Skeletal muscle cell (primary cell): ENCODE measurements around the gene ARHGEF17.
"Not testable (repeated sequence)": the region's sequence is repeated elsewhere in the genome, so short reads cannot be mapped to it uniquely, and the experiment has no call there.

Experiments used
- DNase-seq: peaks from one replicate; pipeline ENCODE4 v3.0.0-alpha.2; 2010; ENCODE audit warnings: low read depth
- H3K4me3 ChIP-seq: 2 replicates; pipeline ENCODE4 v1.5.1; 2011; ENCODE audit warnings: low read depth, mild to moderate bottlenecking, control low read depth, low read length, moderate library complexity

The ARHGEF17 gene

DNA sequence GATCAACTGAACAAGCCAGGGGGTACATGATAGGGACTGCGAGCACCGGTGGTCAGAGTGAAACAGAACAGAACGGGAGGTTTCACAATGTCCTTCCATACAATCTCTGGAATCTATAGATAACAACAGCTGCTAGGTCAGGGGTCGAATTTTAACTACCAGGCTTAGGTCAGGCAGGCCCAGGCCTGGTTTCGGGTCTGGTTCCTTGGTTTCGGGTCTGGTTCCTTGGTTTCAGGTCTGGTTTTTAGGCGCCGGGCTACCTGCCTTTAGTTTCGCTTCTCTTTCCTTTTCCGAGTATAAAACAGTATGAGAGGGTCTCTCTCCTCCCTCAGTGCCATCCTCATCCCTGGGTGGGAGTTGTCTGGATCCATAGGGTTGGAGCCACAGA, 36.6 kb upstream of the ARHGEF17 start:
- DNase-seq: not testable (repeated sequence)

DNA sequence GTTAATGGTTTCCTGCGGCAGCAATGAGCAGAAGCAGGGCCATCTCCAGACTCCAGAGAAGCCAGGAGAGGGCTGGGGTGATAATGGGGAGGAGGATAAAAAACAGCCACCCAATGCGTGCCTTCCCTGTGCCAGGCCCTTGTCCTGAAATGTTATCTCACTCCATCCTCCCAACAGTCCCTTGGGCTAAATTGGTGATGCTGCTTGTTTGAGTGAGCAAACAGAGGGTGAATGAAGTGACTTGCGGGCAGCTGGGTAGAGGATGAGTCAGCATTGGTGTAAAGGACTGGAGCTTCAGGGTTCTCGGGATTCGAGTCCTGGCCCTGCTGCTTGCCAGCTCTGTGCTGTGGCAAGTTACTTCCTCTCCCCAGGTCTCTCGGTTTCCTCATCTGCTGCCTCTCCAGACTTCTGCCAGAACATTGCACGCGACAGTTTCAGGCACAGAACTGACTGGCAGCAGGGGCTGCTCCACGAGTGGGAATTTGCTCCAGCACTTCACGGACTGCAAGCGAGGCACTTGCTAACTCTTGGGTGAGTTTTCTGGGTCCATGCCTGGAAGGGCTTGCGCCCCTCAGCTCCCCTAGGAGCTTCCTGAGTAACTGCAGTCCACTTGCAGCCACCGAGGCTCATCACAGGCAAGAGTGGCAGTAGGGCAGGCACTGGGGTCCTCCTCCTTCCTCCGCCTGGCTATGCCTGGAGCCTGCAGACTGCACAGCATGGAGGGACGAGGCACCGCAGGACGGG, 36.0 kb upstream of the ARHGEF17 start, which contains the start of gene P2RY6:
TSS of gene P2RY6 (plus strand) at position 403 of the 744 bp plus-strand sequence. CDS start 24,181 bp downstream, outside the sequence.
- no peak for DNase-seq
- no peak within 1 kb of the TSS for H3K4me3 ChIP-seq

More for the DNA sequence above, 36.6 kb upstream of the ARHGEF17 start:
- H3K4me3 ChIP-seq: not testable (repeated sequence)

DNA sequence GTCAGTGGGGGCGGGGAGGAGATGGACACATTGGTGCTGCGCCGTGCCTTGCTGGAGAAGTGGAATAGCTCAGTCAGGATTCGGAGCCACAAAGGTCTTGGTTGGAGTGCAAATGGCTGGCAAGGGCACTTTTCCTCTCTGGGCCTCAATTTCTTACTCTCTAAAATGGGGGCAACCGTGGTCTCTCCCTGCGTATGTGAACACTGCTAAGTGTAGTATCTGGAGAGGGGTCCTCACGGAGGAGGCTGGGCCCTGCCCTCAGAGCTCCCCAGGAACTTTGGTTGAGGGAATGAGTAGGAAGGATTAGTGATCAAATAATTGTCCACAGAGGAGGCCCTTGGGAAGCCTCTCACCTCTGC, 35.4 kb upstream of the ARHGEF17 start:
- no peak overlapping the region for H3K4me3 ChIP-seq
- no peak for DNase-seq

DNA sequence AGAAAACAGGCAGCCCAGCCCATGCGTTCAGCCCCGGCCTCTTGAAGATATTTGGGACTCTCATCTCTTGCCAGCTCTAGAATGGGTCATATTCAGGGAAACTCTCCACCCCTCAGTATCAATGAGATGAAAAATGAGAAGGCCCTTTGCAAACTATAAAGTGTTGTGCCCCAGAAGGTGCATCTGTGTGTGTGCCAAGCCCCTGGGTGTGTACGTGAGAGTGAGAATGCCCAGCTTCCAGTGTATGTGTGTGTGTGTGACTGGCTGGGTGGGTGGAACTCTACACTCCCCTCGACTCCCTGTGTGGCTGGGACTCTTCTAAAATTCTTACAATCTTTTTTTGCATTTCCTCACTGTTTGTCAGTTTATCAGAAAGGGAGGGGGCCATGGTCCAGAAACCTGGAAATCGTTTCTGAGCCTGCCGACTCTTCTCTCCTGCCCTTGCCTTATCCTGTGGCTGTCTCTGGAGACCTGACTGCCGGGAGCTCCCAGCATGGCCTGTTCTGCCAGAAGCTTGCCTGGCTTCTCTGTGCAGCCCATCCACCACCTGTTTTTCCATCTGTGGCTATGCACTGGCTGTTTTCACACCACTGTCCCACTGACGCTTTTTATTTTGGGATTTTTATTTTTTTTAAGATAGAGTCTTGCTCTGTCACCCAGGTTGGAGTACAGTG, 34.7 kb upstream of the ARHGEF17 start:
- DNase-seq: no peak
- no peak overlapping the region for H3K4me3 ChIP-seq

DNA sequence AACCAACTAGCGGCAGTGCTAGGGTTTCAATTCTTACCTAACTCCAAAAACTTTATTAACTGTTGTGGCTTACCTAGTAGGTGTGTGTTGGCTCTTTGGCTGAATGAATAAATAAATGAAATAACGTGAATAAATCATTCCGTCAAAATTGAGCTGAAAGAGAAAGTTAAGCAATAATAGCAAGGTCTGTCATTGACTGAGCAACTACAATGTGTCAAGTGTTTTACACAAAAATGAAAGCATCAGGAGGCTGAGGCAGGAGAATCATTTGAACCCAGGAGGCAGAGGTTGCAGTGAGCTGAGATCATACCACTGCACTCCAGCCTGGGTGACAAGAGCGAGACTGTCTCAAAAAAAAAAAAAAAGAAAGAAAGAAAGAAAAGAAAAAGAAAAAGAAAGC, 33.9 kb upstream of the ARHGEF17 start:
- DNase-seq, H3K4me3 ChIP-seq: not testable (repeated sequence)

DNA sequence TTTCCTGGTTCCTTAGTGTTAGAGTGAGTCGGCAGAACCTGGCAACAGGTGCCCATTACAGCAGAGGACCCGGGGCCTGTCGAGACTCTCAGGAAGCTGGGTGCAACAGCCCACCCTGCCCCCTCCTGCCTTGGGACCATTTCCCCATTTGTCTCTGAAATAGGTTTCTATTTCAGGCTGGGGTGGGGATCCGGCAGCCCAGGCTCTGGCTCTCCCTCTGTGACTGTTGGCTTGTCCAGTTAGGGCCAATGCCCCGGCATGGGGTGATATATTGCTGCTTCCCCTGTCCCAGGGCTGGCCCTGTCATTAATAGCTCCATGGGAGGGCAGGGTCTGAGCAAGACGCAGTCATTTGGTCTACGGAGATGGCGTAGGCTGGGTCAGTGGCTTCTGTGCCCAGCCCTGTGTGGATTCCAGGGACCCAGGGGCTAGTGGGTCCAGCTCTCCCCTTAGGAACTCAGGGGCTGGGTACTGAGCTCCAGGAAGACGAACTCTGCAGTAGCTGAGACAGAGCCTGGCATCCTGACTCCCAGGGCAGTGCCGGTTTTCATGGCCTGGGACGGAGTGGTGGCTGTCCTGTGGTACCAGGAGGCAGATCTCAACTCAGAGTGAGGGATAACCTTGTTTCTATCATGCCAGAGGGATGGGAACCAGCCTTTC, 33.2 kb upstream of the ARHGEF17 start:
- H3K4me3 ChIP-seq: no peak overlapping the region

DNA sequence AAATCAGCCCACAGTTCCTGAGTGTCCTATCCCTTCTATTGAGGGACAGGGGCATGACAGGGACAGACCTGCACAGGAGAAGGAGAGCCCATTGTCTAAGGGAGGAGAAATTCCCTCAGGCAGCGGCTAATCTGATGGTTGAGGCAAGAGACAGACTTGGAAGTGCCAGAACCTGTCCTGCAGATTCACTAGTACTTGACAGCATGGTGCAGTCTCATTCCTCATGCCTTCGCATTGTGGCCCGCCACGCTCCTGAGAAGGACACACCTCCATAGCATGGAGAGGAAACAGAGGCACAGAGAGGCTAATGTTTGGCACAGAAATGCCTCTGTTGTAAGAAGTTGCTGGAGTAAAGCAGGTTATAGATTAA, 32.7 kb upstream of the ARHGEF17 start:
- no peak for DNase-seq

More for the DNA sequence above, 33.2 kb upstream of the ARHGEF17 start:
- DNase-seq: no peak

DNA sequence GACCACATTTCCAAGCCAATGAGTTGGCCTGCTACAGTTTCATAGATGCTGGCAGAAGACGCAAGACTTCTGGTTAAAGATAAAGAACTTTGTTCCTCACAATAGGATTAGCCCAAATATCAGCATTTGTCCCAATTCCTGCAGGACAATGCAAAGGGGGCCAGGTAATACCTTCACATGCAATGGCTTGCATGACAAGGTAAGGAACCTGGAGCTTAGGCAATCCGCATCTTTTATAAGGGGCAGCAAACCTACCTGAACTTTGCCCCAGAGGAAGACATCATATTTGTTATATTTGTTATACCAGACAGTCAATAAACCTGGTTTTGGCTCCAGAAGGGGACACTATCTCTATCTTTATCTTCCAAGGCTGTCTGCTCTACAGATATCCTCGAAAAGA, 30.6 kb upstream of the ARHGEF17 start:
- no peak overlapping the region for H3K4me3 ChIP-seq
- DNase-seq: no peak

More for the DNA sequence above, 32.7 kb upstream of the ARHGEF17 start:
- no peak overlapping the region for H3K4me3 ChIP-seq

DNA sequence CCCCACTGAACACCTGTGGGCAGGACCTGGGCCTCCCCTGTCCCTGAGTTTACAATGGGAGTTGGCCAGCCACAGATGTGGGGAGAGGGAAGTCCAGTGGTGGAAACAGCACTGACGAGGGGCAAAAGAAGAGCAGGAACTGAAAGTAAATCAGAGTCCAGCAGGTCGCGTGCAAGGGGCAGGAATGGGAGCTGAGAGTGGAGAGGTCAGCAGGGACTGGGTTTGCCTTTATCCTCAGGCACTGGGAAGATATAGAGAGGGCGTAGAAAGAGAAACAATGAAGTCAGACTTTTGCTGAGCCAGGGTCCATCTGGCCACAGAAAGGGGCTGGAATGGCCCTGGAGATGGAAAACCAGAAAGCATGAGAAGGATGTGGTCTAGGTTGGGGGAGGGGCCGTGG, 27.4 kb upstream of the ARHGEF17 start:
- DNase-seq: no peak
- H3K4me3 ChIP-seq: no peak overlapping the region

DNA sequence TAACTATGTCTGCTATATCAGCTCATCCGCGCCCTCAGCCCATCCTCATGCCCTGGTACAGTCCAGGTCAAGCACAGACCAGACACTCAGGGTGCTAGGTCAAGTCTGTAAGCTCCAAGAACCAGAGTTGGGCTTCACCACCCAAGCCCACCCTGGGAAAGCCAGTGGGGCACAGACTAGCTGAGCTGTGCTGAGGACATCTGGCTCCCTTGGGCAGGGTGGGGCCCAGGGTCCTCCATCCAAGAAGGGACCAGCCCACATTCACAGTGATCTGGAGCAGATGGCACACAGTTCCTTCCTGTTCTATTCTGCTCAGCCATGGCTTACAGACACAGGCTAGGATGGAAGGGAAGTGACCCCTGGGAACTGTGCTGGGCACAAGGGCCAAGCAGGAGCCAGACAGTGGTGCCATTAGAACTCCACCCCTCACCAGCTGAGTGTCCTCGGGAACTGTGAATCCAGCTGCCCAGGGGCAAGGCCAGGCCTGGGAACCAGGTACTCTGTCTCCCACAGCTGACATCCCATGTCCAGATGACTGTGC, 26.8 kb upstream of the ARHGEF17 start:
- H3K4me3 ChIP-seq: no peak overlapping the region
- DNase-seq: no peak

DNA sequence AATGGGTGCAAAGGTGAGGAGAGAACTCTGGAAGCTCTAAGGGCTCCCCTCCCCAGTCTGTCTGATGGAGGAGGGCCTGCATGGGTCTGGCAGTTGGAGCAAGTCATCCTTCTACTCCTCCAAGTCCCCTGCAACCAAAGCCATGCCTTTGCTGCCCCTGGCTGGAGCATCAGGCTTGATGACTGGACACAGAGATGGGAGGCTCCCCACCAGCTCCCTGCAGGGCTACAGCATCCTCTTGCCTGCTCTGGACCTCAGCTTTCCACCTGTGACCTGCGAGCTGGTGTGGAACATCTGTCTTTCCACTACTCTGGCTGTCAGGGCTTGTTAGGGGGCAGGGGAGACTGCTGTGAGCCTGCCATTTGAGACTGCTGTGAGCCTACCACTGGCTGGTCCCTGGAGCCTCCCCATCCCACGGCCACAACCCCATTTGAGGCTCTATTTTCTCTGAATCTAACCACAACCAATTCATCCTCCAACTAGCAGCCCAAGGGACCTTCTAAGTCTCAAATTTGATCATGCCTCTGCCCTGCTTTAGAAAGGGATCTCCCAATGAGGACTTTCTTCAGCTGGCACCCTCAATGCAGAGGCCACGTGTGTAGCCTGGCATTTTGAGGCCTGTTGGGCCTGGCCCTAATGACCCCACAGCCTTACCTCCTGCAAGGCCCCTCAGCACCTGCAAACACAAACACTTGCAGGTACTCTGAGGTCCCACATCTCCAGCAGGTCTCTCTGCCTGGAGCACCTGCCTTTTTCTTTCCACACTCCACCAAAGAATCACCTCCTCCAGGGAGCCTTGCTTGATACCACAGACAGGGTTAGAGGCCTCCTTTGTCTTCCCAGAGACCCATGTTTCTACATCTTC, 26.0 kb upstream of the ARHGEF17 start:
- no peak for DNase-seq
- no peak overlapping the region for H3K4me3 ChIP-seq

DNA sequence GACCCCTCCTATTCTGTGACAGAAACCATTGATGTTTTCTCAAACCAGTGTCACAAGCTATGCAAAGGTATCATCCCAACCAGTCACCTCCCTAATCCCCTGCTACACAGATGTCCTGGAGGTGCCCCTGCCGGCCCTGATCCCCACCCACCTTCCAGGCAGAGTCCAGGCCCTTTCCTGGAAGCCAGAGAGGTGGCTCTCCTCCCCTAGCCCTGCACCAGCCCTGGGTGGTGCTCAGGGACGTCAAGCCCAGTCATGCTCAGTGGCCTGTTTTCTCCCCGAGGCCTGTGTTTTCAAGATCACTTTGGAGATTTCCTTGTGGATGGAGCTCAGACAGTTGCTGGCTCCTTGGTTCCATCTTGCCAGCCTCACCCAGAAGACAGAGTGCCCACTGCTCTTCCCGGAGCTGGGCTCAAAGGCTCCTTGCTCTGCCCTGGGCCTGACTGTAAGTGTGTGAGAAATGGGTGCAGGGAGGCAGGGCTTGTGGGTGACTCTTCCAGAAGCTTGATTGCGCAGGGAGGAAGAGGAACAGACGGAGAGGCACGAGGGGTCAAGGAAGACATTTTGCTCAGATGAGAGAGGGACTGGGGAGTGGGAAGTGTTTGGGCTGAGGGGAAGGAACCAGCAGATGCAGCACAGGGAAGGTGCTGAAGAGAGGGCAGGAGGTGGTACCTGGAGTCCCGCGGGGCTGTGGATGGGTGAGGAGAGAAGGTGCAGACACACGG, 24.6 kb upstream of the ARHGEF17 start:
- DNase-seq: no peak

DNA sequence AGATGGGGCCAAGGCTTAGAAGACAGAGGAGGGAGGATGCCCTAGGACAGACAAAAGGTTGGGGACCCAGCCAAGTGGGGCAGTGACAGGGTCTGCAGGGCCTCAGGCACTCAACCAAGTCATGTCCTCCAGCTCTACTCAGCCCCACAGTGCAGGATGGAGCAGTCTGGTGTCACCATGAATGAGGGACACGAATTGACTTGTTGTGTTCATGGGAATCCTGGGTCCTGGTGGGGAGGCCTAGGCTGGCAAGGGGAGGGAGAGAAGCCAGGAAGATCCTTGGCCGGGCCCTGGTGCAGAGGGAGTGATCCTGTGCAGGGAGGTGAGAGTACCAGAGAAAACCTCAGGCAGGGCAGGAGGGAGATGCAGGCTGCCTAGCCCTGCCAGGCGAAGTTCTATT, 24.0 kb upstream of the ARHGEF17 start:
- DNase-seq: no peak
- no peak overlapping the region for H3K4me3 ChIP-seq

More for the DNA sequence above, 24.6 kb upstream of the ARHGEF17 start:
- H3K4me3 ChIP-seq: no peak overlapping the region

DNA sequence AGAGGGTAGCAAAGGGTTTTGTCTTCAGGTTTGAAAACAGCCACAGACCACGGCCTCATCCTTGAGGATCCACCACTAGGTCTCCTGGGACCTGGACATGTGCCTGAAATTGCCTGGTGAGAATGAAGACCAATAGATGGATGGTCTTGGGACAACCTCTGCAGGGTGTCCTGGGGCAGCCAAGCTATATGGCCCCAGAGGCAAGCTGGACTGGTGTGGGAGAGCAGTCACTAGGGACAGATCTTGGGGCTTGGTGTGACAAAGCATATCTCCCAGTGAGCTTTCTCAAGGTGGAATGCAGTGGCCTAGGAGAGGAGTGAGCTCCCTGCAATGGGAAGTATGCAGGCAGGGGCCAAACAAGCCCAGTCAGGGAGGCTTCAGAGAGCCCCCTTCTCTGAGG, 22.4 kb upstream of the ARHGEF17 start:
- H3K4me3 ChIP-seq: no peak overlapping the region
- DNase-seq: no peak

DNA sequence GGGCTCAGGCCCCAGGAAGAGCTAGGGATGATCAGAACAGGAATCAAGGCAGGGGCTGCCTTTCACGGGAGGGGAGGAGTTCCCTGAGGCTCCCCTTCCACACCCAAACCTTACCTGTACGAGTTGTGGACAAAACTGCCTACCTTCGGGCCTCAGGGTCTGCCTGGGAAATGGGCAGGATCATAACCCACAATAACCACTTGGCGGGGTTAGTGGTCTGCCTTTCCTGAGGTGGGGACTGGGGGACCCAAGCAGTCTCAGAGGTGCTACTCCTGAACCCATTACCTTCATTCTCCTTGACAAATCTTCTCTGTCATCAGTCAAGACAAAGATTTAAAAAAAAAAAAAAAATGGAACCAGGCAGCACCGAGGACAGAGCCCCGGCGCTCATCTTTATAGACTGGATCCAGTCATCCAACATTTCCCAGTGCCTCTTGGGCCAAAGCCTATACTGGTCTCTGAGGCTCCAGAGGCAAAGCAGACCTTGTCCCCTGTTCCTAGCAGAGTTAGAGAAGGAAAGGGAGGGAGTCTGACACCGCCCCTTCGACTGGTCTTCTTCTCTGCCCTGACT, 21.8 kb upstream of the ARHGEF17 start:
- no peak overlapping the region for H3K4me3 ChIP-seq
- no peak for DNase-seq

DNA sequence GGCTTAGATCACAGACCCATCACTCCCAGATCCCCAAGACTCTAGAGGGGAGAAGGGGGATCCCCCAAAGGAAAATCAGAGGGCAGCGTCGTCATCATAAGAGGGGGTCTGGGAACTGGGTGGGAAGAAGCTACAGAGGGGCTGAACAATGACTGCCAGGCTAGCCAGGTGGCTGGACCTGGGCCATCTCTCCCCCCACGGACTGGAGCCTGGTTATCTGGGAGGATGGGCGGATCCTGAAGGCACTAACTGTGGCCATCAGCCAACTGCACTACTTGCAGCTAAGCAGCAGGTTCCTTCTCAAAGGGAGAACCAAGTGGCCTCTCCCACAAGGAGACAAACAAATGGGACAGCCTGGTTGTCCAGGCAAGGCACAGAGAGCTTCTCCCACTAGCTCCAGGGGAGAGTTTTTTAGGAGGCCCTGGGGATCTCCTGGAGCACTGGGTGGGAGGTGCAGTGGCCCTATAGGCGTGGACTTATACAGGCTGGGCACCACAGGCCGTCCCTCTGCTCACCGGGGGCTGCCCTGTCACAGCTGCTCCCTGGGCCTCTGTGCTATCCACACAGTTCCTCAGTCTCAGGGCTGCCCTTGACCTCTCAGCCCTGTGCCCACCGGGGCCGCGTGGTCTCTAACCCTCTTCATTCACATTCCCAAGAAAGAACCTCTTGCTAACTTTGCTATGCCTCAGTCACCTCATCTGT, 20.5 kb upstream of the ARHGEF17 start:
- no peak overlapping the region for H3K4me3 ChIP-seq

DNA sequence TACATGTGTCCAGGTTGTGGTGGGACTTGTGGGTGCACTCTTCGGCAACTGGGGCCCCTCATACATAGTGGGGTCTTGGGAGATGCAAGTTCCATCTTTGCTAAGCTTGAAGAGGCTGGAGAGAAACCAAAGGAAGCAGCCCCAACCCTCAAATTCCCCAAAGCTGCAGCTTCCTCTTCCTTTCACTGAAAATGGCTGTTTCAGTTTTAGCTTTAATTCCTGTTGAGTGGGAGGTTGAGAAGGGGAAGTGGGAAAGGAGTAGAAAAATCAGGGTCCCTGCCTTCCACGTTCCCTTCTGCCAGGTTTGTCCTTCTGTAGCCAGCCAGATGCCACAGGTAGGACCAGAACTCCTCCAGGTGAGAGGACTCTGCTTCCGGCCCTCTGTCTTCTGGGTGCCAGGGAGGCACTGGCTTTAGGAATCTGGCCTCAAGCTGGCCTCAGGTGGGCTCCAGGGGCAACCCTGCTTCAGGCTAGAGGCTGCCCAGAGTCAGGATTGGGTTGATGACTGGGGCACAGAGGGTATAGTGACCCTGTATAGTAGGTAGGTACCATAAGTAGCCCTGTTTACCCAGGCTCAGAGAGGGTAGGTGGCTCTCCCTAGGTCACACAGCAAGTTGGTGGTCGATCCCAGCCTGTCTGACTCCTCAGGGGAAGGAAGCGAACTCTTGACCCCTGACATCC, 19.7 kb upstream of the ARHGEF17 start:
- H3K4me3 ChIP-seq: no peak overlapping the region
- DNase-seq: no peak

More for the DNA sequence above, 20.5 kb upstream of the ARHGEF17 start:
- no peak for DNase-seq
